Adrenal gland (tissue), 12 donors: ENCODE data around the gene KCNK5. TPM values are rescaled to one million over a fixed set of nuclear protein-coding genes. Genes with fewer than 3 reads are reported as not detected.

ENCODE experiments used
- DNase-seq, 7 donors: peaks; one replicate each; pipeline ENCODE4 v3.0.0-alpha.2; 2019 to 2020
- H3K27ac ChIP-seq, 5 donors: fragments of 200-600 bp; sonication (generic) in 4 of 5; 1 replicate in 3 of 5; 2 replicates in 2 of 5; pipeline versions ENCODE4 v1.5.1 to v1.8.0; 2016 to 2020; ENCODE audit warnings: mild to moderate bottlenecking in 1 of 5
- H3K27me3 ChIP-seq: fragments of 200-600 bp; 2 replicates; pipeline ENCODE4 v1.8.0; 2021
- H3K36me3 ChIP-seq, 2 donors: fragments of 200-600 bp; replicated peaks in 1 of 2; 1 replicate in 1 of 2; 2 replicates in 1 of 2; pipeline versions ENCODE4 v1.5.1 to v1.8.0; 2018 to 2022
- H3K4me1 ChIP-seq, 2 donors: fragments of 200-600 bp; replicated peaks in 1 of 2; 1 replicate in 1 of 2; 2 replicates in 1 of 2; pipeline versions ENCODE4 v1.5.1 to v1.8.0; 2018 to 2021
- H3K4me3 ChIP-seq, 4 donors: fragments of 200-600 bp; sonication (generic) in 3 of 4; one replicate each; pipeline ENCODE4 v1.5.1; 2016 to 2018
- H3K9me3 ChIP-seq, 3 donors: fragments of 200-600 bp; sonication (generic) in 1 of 3; replicated peaks in 1 of 3; 1 replicate in 2 of 3; 2 replicates in 1 of 3; pipeline versions ENCODE4 v1.5.1 to v1.8.0; 2016 to 2021
- POLR2A ChIP-seq, 2 donors: fragments of 450-650 bp; IDR thresholded peaks; one replicate each; pipeline ENCODE4 v1.6.1; 2017; ENCODE audit warnings: antibody characterized with exemption in 2 of 2, mild to moderate bottlenecking in 2 of 2, moderate library complexity in 1 of 2
- WGBS, 4 donors: extraction: QIAGEN DNeasy Blood & Tissue Kit in 2 of 4; methylation state at CpG; one replicate each; pipeline versions ENCODE4 v1.1.5 to v1.1.7; 2013 to 2017; 5-methylcytosine and 5-hydroxymethylcytosine counted together
- intact Hi-C, 2 donors: fragments of 100-400 bp; cut with DNase I; formaldehyde crosslinking; loops; one replicate each; pipeline versions ENCODE4 v1.14.1 to v1.15.0; 2022 to 2023
- polyA plus RNA-seq, 3 donors: library from polyadenylated mRNA; stranded (reverse); fragments of 200-250 nt in 2 of 3; fragments of 350-450 nt in 1 of 3; fragmentation: Illumina TruSeq in 1 of 3; extraction: RNeasy Lipid Tissue Mini Kit (QIAGEN cat#74804) in 1 of 3; gene quantifications; one replicate each; pipeline ENCODE4 v1.2.3, GENCODE V29; 2013 to 2014
- total RNA-seq, 9 donors: library from RNA; depleted of rRNA in 4 of 9; stranded (reverse); fragments of >200 nt in 4 of 9; fragments of 120-200 nt in 1 of 9; fragmentation: NEBNext Ultra II Directional in 1 of 9; extraction: Animal tissue kit (Norgen Biotek cat#: 25700) in 1 of 9; gene quantifications; one replicate each; pipeline versions ENCODE4 v1.1.0 to v1.2.4, GENCODE V29; 2013 to 2023
- TF ChIP-seq, protein P1 (sequence below), 6 experiments: fragments of 450-650 bp in 4 of 6; fragments of 200-600 bp in 2 of 6; sonication (generic) in 1 of 6; IDR thresholded peaks; 1 replicate in 5 of 6; 2 replicates in 1 of 6; pipeline versions ENCODE4 v1.5.1 to v1.8.0; 2016 to 2021; ENCODE audit warnings: antibody characterized with exemption in 6 of 6, mild to moderate bottlenecking in 2 of 6, moderate library complexity in 1 of 6
- donor health status: healthy with polysubstance abuse.
- donor health status: Bipolar disorder and iron deficiency.
- donor health status: DM: yes; HTN: yes; CAD: no.
- donor health status: DM: no; HTN: no; CAD: no.
- donor health status: DM: no; HTN: no; CAD: no.
- donor health status: DM: yes; HTN: yes; CAD: no.

KCNK5 gene
- total and polyA plus RNA-seq, 12 donors, result 0.26 to 57.1 (median 1.0) TPM

DNA sequence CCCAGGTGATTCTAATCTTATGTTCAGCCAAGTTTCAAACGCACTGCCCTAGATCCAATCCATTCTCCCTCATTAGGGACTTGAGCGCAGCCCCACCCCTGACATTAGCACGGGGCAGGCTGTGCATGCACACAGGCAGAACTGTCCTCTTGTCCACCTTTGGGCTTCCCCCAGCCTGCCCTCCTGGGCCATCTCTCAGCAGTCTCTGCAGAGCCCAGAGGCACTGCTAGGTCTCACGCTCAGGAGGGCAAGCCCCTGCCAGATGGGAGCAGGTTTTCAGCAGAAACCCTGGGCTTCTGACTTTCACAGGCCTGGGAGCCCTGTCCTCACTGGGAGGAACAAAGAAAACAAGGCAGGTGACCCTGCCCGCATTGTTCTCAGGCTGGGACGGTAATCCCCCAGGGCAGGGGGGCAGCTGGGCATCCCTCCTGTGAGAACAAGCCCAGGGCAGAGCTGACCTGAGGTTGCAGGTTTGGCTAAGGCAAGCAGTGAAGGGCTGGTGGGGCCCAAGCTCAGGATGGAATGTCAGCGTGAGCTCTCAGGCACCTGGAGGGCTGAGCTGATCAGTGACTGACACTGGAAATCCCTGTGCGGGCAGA lies 24.5 kb downstream of the KCNK5 start:
- TF ChIP-seq, protein P1, sequence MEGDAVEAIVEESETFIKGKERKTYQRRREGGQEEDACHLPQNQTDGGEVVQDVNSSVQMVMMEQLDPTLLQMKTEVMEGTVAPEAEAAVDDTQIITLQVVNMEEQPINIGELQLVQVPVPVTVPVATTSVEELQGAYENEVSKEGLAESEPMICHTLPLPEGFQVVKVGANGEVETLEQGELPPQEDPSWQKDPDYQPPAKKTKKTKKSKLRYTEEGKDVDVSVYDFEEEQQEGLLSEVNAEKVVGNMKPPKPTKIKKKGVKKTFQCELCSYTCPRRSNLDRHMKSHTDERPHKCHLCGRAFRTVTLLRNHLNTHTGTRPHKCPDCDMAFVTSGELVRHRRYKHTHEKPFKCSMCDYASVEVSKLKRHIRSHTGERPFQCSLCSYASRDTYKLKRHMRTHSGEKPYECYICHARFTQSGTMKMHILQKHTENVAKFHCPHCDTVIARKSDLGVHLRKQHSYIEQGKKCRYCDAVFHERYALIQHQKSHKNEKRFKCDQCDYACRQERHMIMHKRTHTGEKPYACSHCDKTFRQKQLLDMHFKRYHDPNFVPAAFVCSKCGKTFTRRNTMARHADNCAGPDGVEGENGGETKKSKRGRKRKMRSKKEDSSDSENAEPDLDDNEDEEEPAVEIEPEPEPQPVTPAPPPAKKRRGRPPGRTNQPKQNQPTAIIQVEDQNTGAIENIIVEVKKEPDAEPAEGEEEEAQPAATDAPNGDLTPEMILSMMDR (IDR thresholded peaks at IDR 0.05), result no peak
- no peak for TF ChIP-seq POLR2A (IDR thresholded peaks at IDR 0.05)
- no peaks in the 10 kb centered on the region for H3K9me3 ChIP-seq
- H3K36me3 ChIP-seq, result no peaks in the 10 kb centered on the region
- H3K27me3 ChIP-seq, result no peaks in the 10 kb centered on the region
- 87 to 96% (median 95%) methylated on average over 3 to 8 of the region's 8 CpGs for WGBS, 4 donors
- no peak overlapping the region for H3K4me3 ChIP-seq
- intact Hi-C loops, result no loop called here
- H3K27ac ChIP-seq, result no peak overlapping the region
- DNase-seq, result no peak
- peaks cover 0 to 4% of the 10 kb centered on the region in 2 donors for H3K4me1 ChIP-seq

DNA sequence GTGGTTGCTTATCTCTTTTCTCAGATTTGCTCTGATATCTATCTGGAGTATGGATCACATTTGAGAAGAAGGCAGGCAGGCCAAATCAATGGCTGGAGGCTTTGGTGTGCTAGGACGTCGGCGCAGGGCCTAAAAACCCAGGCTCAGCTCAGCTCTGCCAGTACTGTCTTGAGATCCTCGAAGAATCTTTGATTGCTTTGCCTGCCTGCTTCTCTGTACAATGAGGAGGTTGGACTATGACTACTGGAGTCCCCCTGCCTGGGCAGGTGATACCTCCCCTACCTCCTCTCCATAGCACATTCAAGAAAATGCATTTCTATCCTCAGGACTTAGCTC lies 25.1 kb downstream of the KCNK5 start:
- 83 to 95% (median 93%) methylated on average over 2 to 4 of the region's 4 CpGs for WGBS, 4 donors

DNA sequence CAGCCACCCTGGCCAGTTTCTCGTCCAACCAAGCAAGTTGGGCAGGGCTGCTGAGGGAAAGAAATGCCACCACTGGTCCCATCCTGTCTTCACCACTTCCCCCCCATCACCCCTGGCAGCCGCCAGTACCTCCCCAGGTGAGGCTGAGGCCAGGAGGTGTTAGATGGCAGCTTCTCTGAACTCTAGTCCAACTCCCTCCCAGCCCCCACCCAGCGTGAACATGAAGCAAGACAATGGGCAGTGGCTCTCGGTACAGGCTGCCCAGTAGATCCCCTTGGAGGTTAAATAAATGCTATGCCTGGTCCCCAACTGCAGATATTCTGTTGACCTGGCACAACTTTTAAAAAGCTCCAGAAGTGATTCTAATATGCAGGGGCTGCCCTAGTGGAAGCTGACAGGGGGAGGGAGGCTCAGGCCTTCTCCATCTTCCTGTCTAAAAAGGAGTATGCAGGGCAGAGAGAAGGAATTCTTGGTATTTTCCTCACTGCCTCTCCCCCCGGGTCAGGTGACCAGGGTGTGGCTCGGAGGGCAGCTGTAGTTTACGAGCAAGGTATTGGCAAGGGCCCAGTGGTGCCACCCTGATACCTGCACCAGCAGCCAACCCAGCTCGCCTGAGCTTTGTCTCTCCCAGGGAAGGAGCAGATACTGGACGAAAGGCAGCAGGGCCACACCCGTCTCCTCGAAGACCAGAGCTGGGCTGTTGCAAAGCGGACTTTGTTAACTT lies 25.7 kb downstream of the KCNK5 start:
- H3K27me3 ChIP-seq, result no peaks in the 10 kb centered on the region
- no peak for DNase-seq
- H3K27ac ChIP-seq, result no peak overlapping the region
- H3K36me3 ChIP-seq, result no peaks in the 10 kb centered on the region
- intact Hi-C loops, result no loop called here
- H3K9me3 ChIP-seq, result no peaks in the 10 kb centered on the region
- TF ChIP-seq, protein P1 (IDR thresholded peaks at IDR 0.05), result no peak
- TF ChIP-seq POLR2A (IDR thresholded peaks at IDR 0.05), result no peak
- 85 to 88% (median 87%) methylated on average over 10 to 12 of the region's 12 CpGs for WGBS, 4 donors
- H3K4me1 ChIP-seq, result peaks cover 0 to 4% of the 10 kb centered on the region in 2 donors
- no peak overlapping the region for H3K4me3 ChIP-seq

More for the DNA sequence above, 25.1 kb downstream of the KCNK5 start:
- H3K9me3 ChIP-seq, result no peaks in the 10 kb centered on the region
- peaks cover 0 to 4% of the 10 kb centered on the region in 2 donors for H3K4me1 ChIP-seq
- no peaks in the 10 kb centered on the region for H3K27me3 ChIP-seq
- TF ChIP-seq, protein P1 (IDR thresholded peaks at IDR 0.05), result no peak
- no peak for DNase-seq
- no peak overlapping the region for H3K4me3 ChIP-seq
- no peak overlapping the region for H3K27ac ChIP-seq
- intact Hi-C loops, result no loop called here
- H3K36me3 ChIP-seq, result no peaks in the 10 kb centered on the region

DNA sequence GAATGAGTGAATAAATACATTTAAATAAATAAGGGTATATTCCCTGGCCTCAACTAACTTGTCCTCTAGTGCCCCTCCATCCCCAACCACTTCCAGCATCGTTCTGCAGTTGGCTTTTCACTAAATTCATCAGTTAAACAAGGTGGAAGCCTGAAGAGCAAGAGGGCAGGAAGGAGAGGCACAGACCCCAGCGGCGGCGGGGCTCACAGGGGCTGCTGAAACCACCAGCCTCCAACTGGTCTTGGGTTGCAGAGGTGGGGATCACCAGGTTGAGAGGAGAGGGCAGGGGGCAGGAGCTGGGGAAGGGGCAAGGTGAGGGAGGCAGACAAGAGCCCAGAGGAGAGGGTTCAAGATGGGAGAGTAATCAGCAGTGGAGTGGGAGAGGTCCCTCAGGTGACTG lies 27.1 kb downstream of the KCNK5 start:
- no peak for DNase-seq
- H3K4me3 ChIP-seq, result no peak overlapping the region
- peaks cover 0 to 4% of the 10 kb centered on the region in 2 donors for H3K4me1 ChIP-seq

More for the DNA sequence above, 27.1 kb downstream of the KCNK5 start:
- Histone ChIP-seq H3K9me3 (no peaks in the 10 kb centered on the region), H3K27ac (no peak overlapping the region), H3K36me3 (no peaks in the 10 kb centered on the region), H3K27me3 (no peaks in the 10 kb centered on the region)
- 92 to 96% (median 94%) methylated on average over 4 of the region's 4 CpGs for WGBS, 4 donors
- intact Hi-C loops, result no loop called here
- TF ChIP-seq, protein P1 (IDR thresholded peaks at IDR 0.05), result no peak
- no peak for TF ChIP-seq POLR2A (IDR thresholded peaks at IDR 0.05)
